Left lung (tissue), 10 donors: ENCODE data around the gene SLIT2. TPM values are rescaled to one million over a fixed set of nuclear protein-coding genes. Genes with fewer than 3 reads are reported as not detected.

ENCODE experiments used
- ATAC-seq: fragments of 200-7000 bp; cut with Tn5 transposase; one replicate; pipeline ENCODE4 v1.9.1; 2020; ENCODE audit warnings: moderate library complexity
- DNase-seq, 4 donors: peaks; one replicate each; pipeline ENCODE4 v3.0.0-alpha.2; 2013 to 2020
- H3K27ac ChIP-seq, 2 donors: fragments of 200-600 bp; sonication (generic) in 1 of 2; one replicate each; pipeline versions ENCODE4 v1.5.0 to v1.8.0; 2020 to 2021
- H3K27me3 ChIP-seq, 2 donors: fragments of 200-600 bp; sonication (generic) in 1 of 2; one replicate each; pipeline versions ENCODE4 v1.5.0 to v1.8.0; 2020 to 2021
- H3K36me3 ChIP-seq, 2 donors: fragments of 200-600 bp; sonication (generic) in 1 of 2; one replicate each; pipeline versions ENCODE4 v1.5.0 to v1.8.0; 2020 to 2021
- H3K4me1 ChIP-seq, 2 donors: fragments of 200-600 bp; one replicate each; pipeline ENCODE4 v1.8.0; 2021
- H3K4me3 ChIP-seq, 2 donors: fragments of 200-600 bp; sonication (generic) in 1 of 2; one replicate each; pipeline versions ENCODE4 v1.5.0 to v1.8.0; 2020 to 2021; ENCODE audit warnings: mild to moderate bottlenecking in 1 of 2
- H3K9me3 ChIP-seq, 2 donors: fragments of 200-600 bp; sonication (generic) in 1 of 2; one replicate each; pipeline versions ENCODE4 v1.5.0 to v1.8.0; 2020 to 2021
- CTCF ChIP-seq, 2 donors: fragments of 200-600 bp; sonication (generic) in 1 of 2; IDR thresholded peaks; one replicate each; pipeline versions ENCODE4 v1.5.0 to v1.8.0; 2021; ENCODE audit warnings: antibody characterized with exemption in 2 of 2
- intact Hi-C, 2 donors: fragments of 100-400 bp; cut with DNase I; formaldehyde crosslinking; loops; one replicate each; pipeline versions ENCODE4 v1.11.2 to v1.14.2; 2022
- polyA plus RNA-seq, 6 donors: library from polyadenylated mRNA; unstranded; fragments of 120-200 nt; gene quantifications; one replicate each; pipeline ENCODE4 v1.2.1, GENCODE V29; 2013; ENCODE audit not compliant: insufficient read length in 6 of 6
- total RNA-seq, 2 donors: library from RNA; stranded (reverse); fragmentation: NEBNext Ultra II Directional; extraction: Animal tissue kit (Norgen Biotek cat#: 25700); gene quantifications; one replicate each; pipeline ENCODE4 v1.2.1, GENCODE V29; 2021
- donor health status: DM: no; HTN: yes; CAD: no.
- donor health status: DM: no; HTN: no; CAD: no.

Gene SLIT2
- total and polyA plus RNA-seq, 8 donors = 56.9 to 175 (median 153) TPM

- Histone ChIP-seq H3K36me3 (no peaks in the 10 kb centered on the region), H3K4me3 (no peak overlapping the region), H3K4me1 (no peaks in the 10 kb centered on the region), H3K9me3 (no peaks in the 10 kb centered on the region), H3K27me3 (no peaks in the 10 kb centered on the region), H3K27ac (no peak overlapping the region)
- intact Hi-C loops = no loop called here
- TF ChIP-seq CTCF (IDR thresholded peaks at IDR 0.05) = no peak
- no peak for DNase-seq
- ATAC-seq = no peak
Observed at GRCh38 chr4:20288047-20288650, 36.4 kb downstream of the SLIT2 start.

- ATAC-seq (no peak), DNase-seq (no peak)
- Histone ChIP-seq H3K4me3 (no peak overlapping the region), H3K36me3 (no peaks in the 10 kb centered on the region), H3K4me1 (no peaks in the 10 kb centered on the region), H3K27me3 (no peaks in the 10 kb centered on the region), H3K9me3 (no peaks in the 10 kb centered on the region), H3K27ac (no peak overlapping the region)
- TF ChIP-seq CTCF (IDR thresholded peaks at IDR 0.05) = no peak
- intact Hi-C loops = no loop called here
Observed at GRCh38 chr4:20288846-20289512, 37.3 kb downstream of the SLIT2 start.

GRCh38 chr4:20289782-20290181 lies 38.1 kb downstream of the SLIT2 start:
- intact Hi-C loops = no loop called here
- no peak for ATAC-seq
- H3K4me1 ChIP-seq = no peaks in the 10 kb centered on the region
- no peaks in the 10 kb centered on the region for H3K9me3 ChIP-seq
- no peaks in the 10 kb centered on the region for H3K36me3 ChIP-seq
- no peak for DNase-seq
- TF ChIP-seq CTCF (IDR thresholded peaks at IDR 0.05) = no peak
- H3K27ac ChIP-seq = no peak overlapping the region
- H3K4me3 ChIP-seq = no peak overlapping the region
- no peaks in the 10 kb centered on the region for H3K27me3 ChIP-seq

GRCh38 chr4:20292739-20293138 lies 41.0 kb downstream of the SLIT2 start:
- H3K4me1 ChIP-seq = no peaks in the 10 kb centered on the region
- no peak for DNase-seq
- ATAC-seq = no peak
- no peak overlapping the region for H3K4me3 ChIP-seq
- H3K27ac ChIP-seq = no peak overlapping the region
- H3K27me3 ChIP-seq = no peaks in the 10 kb centered on the region
- no peak for TF ChIP-seq CTCF (IDR thresholded peaks at IDR 0.05)
- intact Hi-C loops = no loop called here
- no peaks in the 10 kb centered on the region for H3K9me3 ChIP-seq
- H3K36me3 ChIP-seq = no peaks in the 10 kb centered on the region

- H3K36me3 ChIP-seq = no peaks in the 10 kb centered on the region
- no peak overlapping the region for H3K27ac ChIP-seq
- no peak for DNase-seq
- intact Hi-C loops = no loop called here
- no peaks in the 10 kb centered on the region for H3K4me1 ChIP-seq
- no peak for TF ChIP-seq CTCF (IDR thresholded peaks at IDR 0.05)
- no peak overlapping the region for H3K4me3 ChIP-seq
- ATAC-seq = no peak
- no peaks in the 10 kb centered on the region for H3K27me3 ChIP-seq
- no peaks in the 10 kb centered on the region for H3K9me3 ChIP-seq
Observed at GRCh38 chr4:20297261-20297660, 45.6 kb downstream of the SLIT2 start.
